ENCODE data around the gene TMUB2. TPM values are rescaled to one million over a fixed set of nuclear protein-coding genes. Genes with fewer than 3 reads are reported as not detected.
"Not testable (repeated sequence)": the region's sequence is repeated elsewhere in the genome, so short reads cannot be mapped to it uniquely, and the experiment has no call there.

TMUB2 gene
- total RNA-seq, 4 donors from 2014 or later = 19.8 to 66.6 (median 52.7) TPM

- H3K27ac ChIP-seq = no peak overlapping the region
- no peak for DNase-seq
- no peaks in the 10 kb centered on the region for H3K4me1 ChIP-seq
- no peaks in the 10 kb centered on the region for H3K36me3 ChIP-seq
- H3K27me3 ChIP-seq = no peaks in the 10 kb centered on the region
- TF ChIP-seq POLR2A (IDR thresholded peaks at IDR 0.05) (no peak), CTCF (IDR thresholded peaks at IDR 0.05) (no peak)
- no peak overlapping the region for H3K4me3 ChIP-seq
- H3K9me3 ChIP-seq = no peaks in the 10 kb centered on the region
Observed at GRCh38 chr17:44229090-44229489, 42.3 kb downstream of the TMUB2 start.

GRCh38 chr17:44230140-44230539, 43.4 kb downstream of the TMUB2 start:
- no peak for DNase-seq
- Histone ChIP-seq H3K4me3 (no peak overlapping the region), H3K4me1 (no peaks in the 10 kb centered on the region), H3K27ac (no peak overlapping the region), H3K27me3 (no peaks in the 10 kb centered on the region), H3K9me3 (no peaks in the 10 kb centered on the region), H3K36me3 (no peaks in the 10 kb centered on the region)
- TF ChIP-seq CTCF (IDR thresholded peaks at IDR 0.05) = no peak
- no peak for TF ChIP-seq POLR2A (IDR thresholded peaks at IDR 0.05)

- Histone ChIP-seq H3K27me3 (no peaks in the 10 kb centered on the region), H3K4me1 (no peaks in the 10 kb centered on the region), H3K36me3 (no peaks in the 10 kb centered on the region), H3K9me3 (no peaks in the 10 kb centered on the region), H3K4me3 (no peak overlapping the region), H3K27ac (no peak overlapping the region)
- TF ChIP-seq POLR2A (IDR thresholded peaks at IDR 0.05) (no peak), CTCF (IDR thresholded peaks at IDR 0.05) (no peak)
- no peak for DNase-seq
Observed at GRCh38 chr17:44232061-44232460, 45.3 kb downstream of the TMUB2 start.

- no peak for TF ChIP-seq CTCF (IDR thresholded peaks at IDR 0.05)
- TF ChIP-seq POLR2A (IDR thresholded peaks at IDR 0.05) = no peak
- no peaks in the 10 kb centered on the region for H3K9me3 ChIP-seq
- H3K36me3 ChIP-seq = no peaks in the 10 kb centered on the region
- H3K4me1 ChIP-seq = no peaks in the 10 kb centered on the region
- H3K4me3 ChIP-seq = no peak overlapping the region
- DNase-seq = no peak
- no peak overlapping the region for H3K27ac ChIP-seq
- H3K27me3 ChIP-seq = no peaks in the 10 kb centered on the region
Observed at GRCh38 chr17:44233582-44233981, 46.8 kb downstream of the TMUB2 start.

DNA sequence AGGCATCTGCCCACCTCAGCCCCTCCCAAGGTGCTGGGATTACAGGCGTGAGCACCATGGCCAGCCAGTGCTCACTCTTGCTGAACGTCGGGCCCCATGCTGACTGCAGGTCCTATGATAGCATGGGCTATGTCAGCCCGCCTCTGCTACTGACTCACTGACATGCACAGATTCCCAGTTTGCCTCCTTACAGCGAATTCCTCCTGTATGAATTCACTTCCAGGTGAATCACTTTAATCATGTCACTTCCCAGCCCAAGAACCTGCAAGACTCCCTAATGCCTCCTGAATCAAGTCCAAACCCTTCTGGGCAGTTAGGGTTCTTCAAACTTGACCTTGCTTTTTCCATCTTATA, 48.8 kb downstream of the TMUB2 start:
- DNase-seq = no peak
- no peak overlapping the region for H3K4me3 ChIP-seq
- no peaks in the 10 kb centered on the region for H3K4me1 ChIP-seq
- TF ChIP-seq POLR2A (IDR thresholded peaks at IDR 0.05) (no peak), CTCF (IDR thresholded peaks at IDR 0.05) (no peak)
- H3K27ac ChIP-seq = no peak overlapping the region
- no peaks in the 10 kb centered on the region for H3K27me3 ChIP-seq
- H3K9me3 ChIP-seq = no peaks in the 10 kb centered on the region
- no peaks in the 10 kb centered on the region for H3K36me3 ChIP-seq

GRCh38 chr17:44236444-44236991, 49.7 kb downstream of the TMUB2 start:
- TF ChIP-seq POLR2A (IDR thresholded peaks at IDR 0.05) = no peak
- no peak for DNase-seq

DNA sequence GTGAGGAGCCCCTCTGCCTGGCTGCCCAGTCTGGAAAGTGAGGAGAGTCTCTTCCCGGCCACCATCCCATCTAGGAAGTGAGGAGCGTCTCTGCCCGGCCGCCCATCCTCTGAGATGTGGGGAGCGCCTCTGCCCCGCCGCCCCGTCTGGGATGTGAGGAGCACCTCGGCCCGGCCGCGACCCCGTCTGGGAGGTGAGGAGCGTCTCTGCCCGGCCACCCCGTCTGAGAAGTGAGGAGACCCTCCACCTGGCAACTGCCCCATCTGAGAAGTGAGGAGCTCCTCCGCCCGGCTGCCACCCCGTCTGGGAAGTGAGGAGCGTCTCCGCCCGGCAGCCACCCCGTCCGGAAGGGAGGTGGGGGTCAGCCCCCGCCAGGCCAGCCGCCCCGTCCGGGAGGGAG, 51.1 kb downstream of the TMUB2 start:
- not testable (repeated sequence) for DNase-seq, H3K9me3 ChIP-seq, H3K27ac ChIP-seq, H3K27me3 ChIP-seq, H3K4me1 ChIP-seq, H3K4me3 ChIP-seq, H3K36me3 ChIP-seq

More at GRCh38 chr17:44236444-44236991, 49.7 kb downstream of the TMUB2 start:
- H3K27me3 ChIP-seq = no peaks in the 10 kb centered on the region
- no peak overlapping the region for H3K27ac ChIP-seq
- no peak overlapping the region for H3K4me3 ChIP-seq
- H3K9me3 ChIP-seq = no peaks in the 10 kb centered on the region
- H3K36me3 ChIP-seq = no peaks in the 10 kb centered on the region
- no peaks in the 10 kb centered on the region for H3K4me1 ChIP-seq

Measured in Peyer's patch (tissue), 4 donors.